HepG2 (cell line): ENCODE data around the gene FUBP3. TPM values are rescaled to one million over a fixed set of nuclear protein-coding genes. Genes with fewer than 3 reads are reported as not detected.
A peak's percentile ranks its signal among the peaks of the same experiment; 100 is the strongest.

Experiments
- DNMT3B ChIP-seq: conservative IDR thresholded peaks from 2 replicates; pipeline ENCODE4 v1.6.1; 2016; ENCODE audit warnings: missing biosample characterization, control low read depth
- MAFF ChIP-seq: IDR thresholded peaks from 2 replicates; pipeline ENCODE4 v1.6.1; 2011; ENCODE audit warnings: low read depth, low read length, improper control_type of control experiment
- MEIS2 ChIP-seq: sonication (generic); formaldehyde crosslinking; IDR thresholded peaks from 2 replicates; pipeline ENCODE4 v1.9.0; 2021; ENCODE audit warnings: mild to moderate bottlenecking, missing genetic modification reagents
- RAD21 ChIP-seq: fragments of 450-650 bp; formaldehyde crosslinking; IDR thresholded peaks from 2 replicates; pipeline ENCODE4 v1.5.0; 2020; ENCODE audit warnings: mild to moderate bottlenecking
- RARG ChIP-seq: sonication (generic); formaldehyde crosslinking; IDR thresholded peaks from 2 replicates; pipeline ENCODE4 v1.4.0; 2020; ENCODE audit warnings: low read depth, mild to moderate bottlenecking, missing genetic modification reagents
- SMAD3 ChIP-seq: sonication (generic); formaldehyde crosslinking; IDR thresholded peaks from 2 replicates; pipeline ENCODE4 v1.4.0; 2020; ENCODE audit warnings: missing genetic modification reagents
- SOX13 ChIP-seq, 3 experiments: fragments of 450-650 bp in 1 of 3; sonication (generic) in 1 of 3; formaldehyde crosslinking in 1 of 3; IDR thresholded peaks in 2 of 3; conservative IDR thresholded peaks in 1 of 3; 2 replicates each; pipeline versions ENCODE4 v1.5.0 to v1.6.1; 2016 to 2020; ENCODE audit warnings: antibody characterized with exemption in 1 of 3, mild to moderate bottlenecking in 1 of 3, missing compliant biosample characterization in 1 of 3, missing genetic modification reagents in 1 of 3, moderate library complexity in 1 of 3
- SRY ChIP-seq: sonication (generic); formaldehyde crosslinking; IDR thresholded peaks from 2 replicates; pipeline ENCODE4 v1.8.0; 2022; ENCODE audit warnings: mild to moderate bottlenecking, missing genetic modification reagents
- TOPORS ChIP-seq: sonication (generic); formaldehyde crosslinking; IDR thresholded peaks from 2 replicates; pipeline ENCODE4 v1.8.0; 2023; ENCODE audit warnings: mild to moderate bottlenecking, missing genetic modification reagents
- ZNF790 ChIP-seq: sonication (generic); formaldehyde crosslinking; IDR thresholded peaks from 2 replicates; pipeline ENCODE4 v1.8.0; 2022; ENCODE audit warnings: missing genetic modification reagents, mild to moderate bottlenecking, borderline replicate concordance
- ZNF792 ChIP-seq: IDR thresholded peaks from 2 replicates; pipeline ENCODE4 v1.6.1; 2016
- ZNF83 ChIP-seq: sonication (generic); formaldehyde crosslinking; IDR thresholded peaks from 2 replicates; pipeline ENCODE4 v1.4.0; 2020; ENCODE audit warnings: missing genetic modification reagents, mild to moderate bottlenecking, borderline replicate concordance
- ZZZ3 ChIP-seq: sonication (generic); formaldehyde crosslinking; IDR thresholded peaks from 2 replicates; pipeline ENCODE4 v1.4.0; 2020; ENCODE audit warnings: missing genetic modification reagents, mild to moderate bottlenecking, borderline replicate concordance
- polyA plus RNA-seq, 8 experiments: library from polyadenylated mRNA; depleted of rRNA in 3 of 8; stranded (reverse) in 7 of 8; unstranded in 1 of 8; fragments of >200 nt; fragmentation: Illumina TruSeq in 4 of 8; extraction: Trizol in 4 of 8; gene quantifications; 2 replicates each; pipeline versions ENCODE4 v1.2.1 to v1.2.3, GENCODE V29; 2011 to 2016; ENCODE audit warnings: low read depth in 4 of 8, missing spikeins in 1 of 8, mixed read lengths in 1 of 8; ENCODE audit not compliant: insufficient read depth in 1 of 8
- total RNA-seq, 5 experiments: library from RNA; depleted of rRNA; stranded (reverse); fragments of >200 nt; fragmentation: Illumina TruSeq; extraction: Trizol; gene quantifications; 2 replicates each; pipeline ENCODE4 v1.2.3, GENCODE V29; 2016; ENCODE audit warnings: low read depth in 1 of 5
- TF ChIP-seq, protein P1 (sequence below): sonication (generic); formaldehyde crosslinking; IDR thresholded peaks from 2 replicates; pipeline ENCODE4 v1.5.1; 2020; ENCODE audit warnings: mild to moderate bottlenecking, missing genetic modification reagents, moderate library complexity
- TF ChIP-seq, protein P2 (sequence below): sonication (generic); formaldehyde crosslinking; IDR thresholded peaks from 2 replicates; pipeline ENCODE4 v1.5.0; 2020; ENCODE audit warnings: mild to moderate bottlenecking, low read depth, missing genetic modification reagents, borderline replicate concordance
- TF ChIP-seq, protein P3 (sequence below): sonication (generic); IDR thresholded peaks from 2 replicates; pipeline ENCODE4 v1.6.1; 2016; ENCODE audit warnings: low read depth, borderline replicate concordance
- TF ChIP-seq, protein P4 (sequence below): sonication (generic); formaldehyde crosslinking; conservative IDR thresholded peaks from 2 replicates; pipeline ENCODE4 v1.4.0; 2020; ENCODE audit warnings: missing genetic modification reagents
- TF ChIP-seq, protein P5 (sequence below): IDR thresholded peaks from 2 replicates; pipeline ENCODE4 v1.6.1; 2016; ENCODE audit warnings: missing genetic modification reagents, missing compliant biosample characterization
- TF ChIP-seq, protein P6 (sequence below): sonication (generic); formaldehyde crosslinking; IDR thresholded peaks from 2 replicates; pipeline ENCODE4 v1.4.0; 2020; ENCODE audit warnings: mild to moderate bottlenecking, low read depth, missing genetic modification reagents

The FUBP3 gene
- total and polyA plus RNA-seq, 2 of the 13 experiments (the other 11 are each of a cell fraction or from before 2014, with no cell fraction given), result 28.7 to 40.0 TPM

DNA sequence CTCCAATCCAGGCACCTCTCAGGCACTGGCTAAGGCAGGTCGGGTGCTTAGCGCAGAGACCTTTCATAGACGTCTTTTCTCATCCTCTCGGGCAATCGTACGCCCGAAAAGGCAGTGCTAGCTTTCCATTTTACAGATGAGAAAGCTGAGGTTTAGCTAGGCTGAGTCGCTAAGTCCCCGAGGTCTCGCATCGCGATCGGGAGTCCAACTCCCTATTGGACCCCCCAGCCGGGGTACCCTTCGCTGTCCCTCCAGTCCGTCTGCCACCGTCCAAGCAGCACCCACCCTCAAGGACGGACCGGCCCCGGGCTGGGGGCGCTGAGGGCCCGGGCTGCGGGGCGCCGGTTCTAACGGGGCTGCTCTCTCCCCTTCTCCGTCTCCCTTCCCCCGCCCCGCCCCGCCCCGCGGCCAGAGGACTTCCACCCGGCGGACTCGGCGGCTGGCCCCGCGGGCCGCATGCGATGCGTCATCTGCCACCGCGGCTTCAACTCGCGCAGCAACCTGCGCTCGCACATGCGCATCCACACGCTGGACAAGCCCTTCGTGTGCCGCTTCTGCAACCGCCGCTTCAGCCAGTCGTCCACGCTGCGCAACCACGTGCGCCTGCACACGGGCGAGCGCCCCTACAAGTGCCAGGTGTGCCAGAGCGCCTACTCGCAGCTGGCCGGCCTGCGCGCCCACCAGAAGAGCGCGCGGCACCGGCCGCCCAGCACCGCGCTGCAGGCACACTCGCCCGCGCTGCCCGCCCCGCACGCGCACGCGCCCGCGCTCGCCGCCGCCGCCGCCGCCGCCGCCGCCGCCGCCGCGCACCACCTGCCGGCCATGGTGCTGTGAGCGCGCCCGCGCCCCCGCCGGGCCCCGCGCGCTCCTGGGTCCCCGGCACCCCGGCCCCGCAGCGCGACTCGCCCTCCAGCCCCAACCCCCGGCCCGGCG lies 101.7 kb downstream of the FUBP3 start (continued):
- TF ChIP-seq, protein P1, sequence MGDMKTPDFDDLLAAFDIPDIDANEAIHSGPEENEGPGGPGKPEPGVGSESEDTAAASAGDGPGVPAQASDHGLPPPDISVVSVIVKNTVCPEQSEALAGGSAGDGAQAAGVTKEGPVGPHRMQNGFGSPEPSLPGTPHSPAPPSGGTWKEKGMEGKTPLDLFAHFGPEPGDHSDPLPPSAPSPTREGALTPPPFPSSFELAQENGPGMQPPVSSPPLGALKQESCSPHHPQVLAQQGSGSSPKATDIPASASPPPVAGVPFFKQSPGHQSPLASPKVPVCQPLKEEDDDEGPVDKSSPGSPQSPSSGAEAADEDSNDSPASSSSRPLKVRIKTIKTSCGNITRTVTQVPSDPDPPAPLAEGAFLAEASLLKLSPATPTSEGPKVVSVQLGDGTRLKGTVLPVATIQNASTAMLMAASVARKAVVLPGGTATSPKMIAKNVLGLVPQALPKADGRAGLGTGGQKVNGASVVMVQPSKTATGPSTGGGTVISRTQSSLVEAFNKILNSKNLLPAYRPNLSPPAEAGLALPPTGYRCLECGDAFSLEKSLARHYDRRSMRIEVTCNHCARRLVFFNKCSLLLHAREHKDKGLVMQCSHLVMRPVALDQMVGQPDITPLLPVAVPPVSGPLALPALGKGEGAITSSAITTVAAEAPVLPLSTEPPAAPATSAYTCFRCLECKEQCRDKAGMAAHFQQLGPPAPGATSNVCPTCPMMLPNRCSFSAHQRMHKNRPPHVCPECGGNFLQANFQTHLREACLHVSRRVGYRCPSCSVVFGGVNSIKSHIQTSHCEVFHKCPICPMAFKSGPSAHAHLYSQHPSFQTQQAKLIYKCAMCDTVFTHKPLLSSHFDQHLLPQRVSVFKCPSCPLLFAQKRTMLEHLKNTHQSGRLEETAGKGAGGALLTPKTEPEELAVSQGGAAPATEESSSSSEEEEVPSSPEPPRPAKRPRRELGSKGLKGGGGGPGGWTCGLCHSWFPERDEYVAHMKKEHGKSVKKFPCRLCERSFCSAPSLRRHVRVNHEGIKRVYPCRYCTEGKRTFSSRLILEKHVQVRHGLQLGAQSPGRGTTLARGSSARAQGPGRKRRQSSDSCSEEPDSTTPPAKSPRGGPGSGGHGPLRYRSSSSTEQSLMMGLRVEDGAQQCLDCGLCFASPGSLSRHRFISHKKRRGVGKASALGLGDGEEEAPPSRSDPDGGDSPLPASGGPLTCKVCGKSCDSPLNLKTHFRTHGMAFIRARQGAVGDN (CRISPR knock-in tag), result peak; percentile 97
- TF ChIP-seq DNMT3B (no peak), RAD21 (CRISPR knock-in tag) (peak; percentile 22; the same call in 1 of the 2 replicates), SOX13 (IDR thresholded peaks at IDR 0.05) (no peak), SOX13 (CRISPR knock-in tag; conservative IDR thresholded peaks at IDR 0.05 in 1 of 2, IDR thresholded peaks at IDR 0.05 in 1 of 2) (no peak), ZZZ3 (no peak), SMAD3 (no peak), MEIS2 (CRISPR knock-in tag) (peak; percentile 72; the same call in 1 of the 2 replicates), ZNF83 (no peak), TOPORS (CRISPR knock-in tag) (no peak; the same call in none of the 2 replicates), ZNF792 (CRISPR knock-in tag) (peak; percentile 62; the same call in 1 of the 2 replicates), ZNF790 (peak; percentile 76; the same call in 1 of the 2 replicates), RARG (CRISPR knock-in tag) (0 out of 2 replicates have a peak, but pooled peaks have one; percentile 54), MAFF (no peak), SRY (peak; percentile 97)
- TF ChIP-seq, protein P2, sequence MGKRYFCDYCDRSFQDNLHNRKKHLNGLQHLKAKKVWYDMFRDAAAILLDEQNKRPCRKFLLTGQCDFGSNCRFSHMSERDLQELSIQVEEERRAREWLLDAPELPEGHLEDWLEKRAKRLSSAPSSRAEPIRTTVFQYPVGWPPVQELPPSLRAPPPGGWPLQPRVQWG (CRISPR knock-in tag), result no peak
- TF ChIP-seq, protein P3, sequence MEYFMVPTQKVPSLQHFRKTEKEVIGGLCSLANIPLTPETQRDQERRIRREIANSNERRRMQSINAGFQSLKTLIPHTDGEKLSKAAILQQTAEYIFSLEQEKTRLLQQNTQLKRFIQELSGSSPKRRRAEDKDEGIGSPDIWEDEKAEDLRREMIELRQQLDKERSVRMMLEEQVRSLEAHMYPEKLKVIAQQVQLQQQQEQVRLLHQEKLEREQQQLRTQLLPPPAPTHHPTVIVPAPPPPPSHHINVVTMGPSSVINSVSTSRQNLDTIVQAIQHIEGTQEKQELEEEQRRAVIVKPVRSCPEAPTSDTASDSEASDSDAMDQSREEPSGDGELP, result no peak
- TF ChIP-seq, protein P4, sequence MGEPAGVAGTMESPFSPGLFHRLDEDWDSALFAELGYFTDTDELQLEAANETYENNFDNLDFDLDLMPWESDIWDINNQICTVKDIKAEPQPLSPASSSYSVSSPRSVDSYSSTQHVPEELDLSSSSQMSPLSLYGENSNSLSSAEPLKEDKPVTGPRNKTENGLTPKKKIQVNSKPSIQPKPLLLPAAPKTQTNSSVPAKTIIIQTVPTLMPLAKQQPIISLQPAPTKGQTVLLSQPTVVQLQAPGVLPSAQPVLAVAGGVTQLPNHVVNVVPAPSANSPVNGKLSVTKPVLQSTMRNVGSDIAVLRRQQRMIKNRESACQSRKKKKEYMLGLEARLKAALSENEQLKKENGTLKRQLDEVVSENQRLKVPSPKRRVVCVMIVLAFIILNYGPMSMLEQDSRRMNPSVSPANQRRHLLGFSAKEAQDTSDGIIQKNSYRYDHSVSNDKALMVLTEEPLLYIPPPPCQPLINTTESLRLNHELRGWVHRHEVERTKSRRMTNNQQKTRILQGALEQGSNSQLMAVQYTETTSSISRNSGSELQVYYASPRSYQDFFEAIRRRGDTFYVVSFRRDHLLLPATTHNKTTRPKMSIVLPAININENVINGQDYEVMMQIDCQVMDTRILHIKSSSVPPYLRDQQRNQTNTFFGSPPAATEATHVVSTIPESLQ (CRISPR knock-in tag), result no peak
- TF ChIP-seq, protein P5, sequence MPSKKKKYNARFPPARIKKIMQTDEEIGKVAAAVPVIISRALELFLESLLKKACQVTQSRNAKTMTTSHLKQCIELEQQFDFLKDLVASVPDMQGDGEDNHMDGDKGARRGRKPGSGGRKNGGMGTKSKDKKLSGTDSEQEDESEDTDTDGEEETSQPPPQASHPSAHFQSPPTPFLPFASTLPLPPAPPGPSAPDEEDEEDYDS, result peak; percentile 47; the same call in 1 of the 2 replicates
- TF ChIP-seq, protein P6, sequence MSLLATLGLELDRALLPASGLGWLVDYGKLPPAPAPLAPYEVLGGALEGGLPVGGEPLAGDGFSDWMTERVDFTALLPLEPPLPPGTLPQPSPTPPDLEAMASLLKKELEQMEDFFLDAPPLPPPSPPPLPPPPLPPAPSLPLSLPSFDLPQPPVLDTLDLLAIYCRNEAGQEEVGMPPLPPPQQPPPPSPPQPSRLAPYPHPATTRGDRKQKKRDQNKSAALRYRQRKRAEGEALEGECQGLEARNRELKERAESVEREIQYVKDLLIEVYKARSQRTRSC, result peak; percentile 31; the same call in 1 of the 2 replicates
